ENCODE results near the gene CAPN8.
A peak's percentile ranks its signal among the peaks of the same experiment; 100 is the strongest.

Gene CAPN8

GRCh38 chr1:223702735-223703667 is 37.5 kb upstream of the CAPN8 start:
- DNase-seq = no peak

DNA sequence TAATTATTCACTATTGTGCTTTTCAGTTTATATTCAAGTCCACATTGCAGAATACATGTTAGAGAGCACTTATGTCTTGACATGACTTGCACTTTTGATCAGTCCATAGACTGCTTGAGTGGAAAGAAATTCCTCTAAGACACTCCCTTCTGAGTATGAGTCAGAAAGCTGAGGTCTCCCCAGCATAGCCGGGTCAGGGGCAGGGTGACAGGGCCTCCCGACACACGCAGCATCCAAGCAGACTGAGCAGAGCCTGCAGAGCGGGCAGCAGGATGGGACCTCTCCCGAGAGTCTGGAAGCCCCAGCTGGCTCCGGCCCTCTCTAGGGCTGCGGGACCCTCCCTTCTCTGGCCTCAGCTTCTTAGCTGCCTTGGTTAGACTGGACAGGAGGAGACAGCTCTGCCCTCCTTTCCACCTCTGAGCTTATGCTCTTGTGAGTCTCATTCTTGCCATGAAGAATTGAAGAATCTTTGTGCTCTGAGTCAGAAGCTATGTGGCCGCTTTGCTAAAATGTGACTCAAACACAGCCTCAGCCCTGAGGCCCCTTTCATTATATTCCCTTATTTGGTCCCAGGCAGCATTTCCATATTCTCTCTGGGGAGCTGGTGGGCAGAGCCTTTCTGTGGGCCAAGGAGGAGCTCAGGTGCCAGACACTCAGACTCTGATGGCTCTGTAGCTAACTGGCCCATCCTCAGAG is 35.6 kb upstream of the CAPN8 start:
- DNase-seq = no peak

GRCh38 chr1:223700388-223700918 is 35.0 kb upstream of the CAPN8 start:
- DNase-seq = no peak

DNA sequence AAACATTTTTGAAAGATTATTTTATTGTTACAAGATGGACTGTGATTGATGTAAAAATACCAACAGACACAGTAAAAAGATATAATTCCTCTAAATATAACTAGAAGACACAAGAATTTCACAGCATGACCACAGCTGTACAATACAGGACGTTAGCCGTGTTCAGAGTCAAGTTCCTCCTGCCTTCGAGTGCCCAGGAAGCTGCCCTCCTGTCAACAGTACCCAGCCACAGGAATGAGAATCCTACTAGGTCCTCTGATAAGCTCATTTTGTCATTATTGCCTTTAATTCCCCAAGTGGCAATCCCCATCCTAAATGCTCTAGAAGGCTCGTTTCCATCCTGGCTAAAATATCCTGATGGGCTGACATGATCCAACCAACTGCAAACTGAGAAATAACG is 30.4 kb upstream of the CAPN8 start:
- no peak for DNase-seq

- no peak for DNase-seq
These were observed 29.6 kb upstream of the CAPN8 start for GRCh38 chr1:223695014-223695548.

DNA sequence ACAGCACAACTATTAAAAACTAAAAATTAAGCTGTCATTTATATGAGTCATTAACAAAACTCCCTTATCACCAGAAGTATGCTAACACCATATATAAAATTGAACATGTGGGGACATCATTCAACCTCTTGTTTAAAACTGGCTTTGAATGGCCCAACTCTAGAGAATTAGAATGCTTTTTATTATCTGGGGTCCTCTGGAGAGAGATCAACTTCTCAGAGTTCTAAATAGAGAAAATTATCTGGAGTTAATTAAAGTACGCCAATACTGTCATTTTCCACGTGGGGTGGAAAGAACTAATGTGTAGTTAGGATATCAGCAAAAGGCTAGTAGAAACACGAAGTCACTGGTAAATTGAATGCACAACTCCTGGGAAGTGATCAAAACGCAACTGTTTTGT is 25.6 kb upstream of the CAPN8 start:
- no peak for DNase-seq

- no peak for DNase-seq
These were observed 18.9 kb upstream of the CAPN8 start for GRCh38 chr1:223684488-223684792.

GRCh38 chr1:223683586-223684487 is 18.3 kb upstream of the CAPN8 start:
- peak; percentile 70 for DNase-seq

DNA sequence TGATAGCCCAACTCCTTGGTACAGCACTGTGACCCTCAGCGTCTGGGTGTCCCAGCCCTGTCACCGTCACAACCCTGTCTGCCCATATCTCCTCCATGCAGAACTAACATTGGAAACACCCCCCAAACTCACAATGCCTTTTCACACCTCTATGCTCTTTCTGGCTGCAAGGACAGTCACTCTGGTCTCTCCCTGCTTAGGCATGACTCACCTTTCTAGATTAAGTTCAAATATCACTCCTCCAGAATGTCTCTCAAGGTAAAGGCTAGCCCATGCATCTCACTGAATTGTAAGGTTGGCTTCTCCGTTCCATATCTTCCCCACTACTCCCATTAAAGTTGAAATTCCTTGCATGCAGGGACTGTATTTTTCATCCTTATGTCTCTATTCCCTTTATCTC is 17.0 kb upstream of the CAPN8 start:
- no peak for DNase-seq

GRCh38 chr1:223680188-223680587 is 14.7 kb upstream of the CAPN8 start:
- DNase-seq = no peak

DNA sequence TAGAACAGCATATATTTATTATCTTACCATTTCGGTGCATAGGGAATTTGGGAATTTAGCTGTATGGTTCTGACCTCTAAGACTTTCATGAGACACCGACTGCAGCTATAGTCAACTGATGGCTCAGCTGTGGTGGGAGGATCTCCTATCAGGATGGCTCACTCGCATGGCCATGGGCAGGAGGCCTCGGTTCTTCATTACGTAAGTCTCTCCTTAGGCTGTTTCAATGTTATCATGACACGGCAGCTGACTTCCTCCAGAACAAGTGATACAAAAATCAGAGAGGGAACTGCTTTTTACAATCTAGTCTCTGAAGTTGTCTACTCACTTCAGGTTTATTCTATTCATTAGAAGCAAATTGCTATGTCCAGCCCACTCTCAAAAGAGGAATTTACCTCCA is 13.3 kb upstream of the CAPN8 start:
- DNase-seq = no peak

- DNase-seq = no peak
These were observed 8.8 kb upstream of the CAPN8 start for GRCh38 chr1:223674119-223674890.

DNA sequence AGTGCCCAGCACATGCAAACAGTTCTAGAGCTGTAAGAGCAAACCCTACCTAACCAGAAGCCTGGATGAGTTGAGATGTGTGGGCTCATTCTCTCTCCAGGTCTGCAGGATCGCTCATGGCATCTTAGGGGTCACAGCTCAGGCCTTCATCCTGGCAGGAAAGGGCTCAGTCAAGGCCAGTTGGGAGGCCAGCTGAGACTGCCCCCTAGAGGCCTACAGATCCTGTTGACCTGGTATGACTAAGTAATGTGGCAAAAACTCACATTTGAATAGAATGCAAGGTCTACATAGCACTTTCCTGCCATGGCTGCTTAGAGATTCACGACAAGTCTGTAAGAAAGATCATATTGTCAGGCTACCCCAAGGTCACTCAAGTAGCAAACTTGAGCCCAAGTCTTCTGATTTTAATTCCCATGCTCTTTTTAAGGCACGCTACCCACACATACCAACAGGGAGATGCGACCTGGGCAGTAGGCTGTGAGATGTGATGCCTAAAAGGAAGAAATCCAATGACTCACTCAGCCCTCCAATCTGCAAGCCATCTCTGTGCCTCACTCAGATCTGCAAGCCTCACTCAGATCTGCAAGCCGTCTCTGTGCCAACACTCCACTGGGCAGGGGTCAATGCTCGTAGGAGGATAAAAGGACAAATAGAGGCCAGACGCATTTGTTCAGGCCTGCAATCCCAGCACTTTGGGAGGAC is 5.1 kb upstream of the CAPN8 start:
- no peak for DNase-seq

GRCh38 chr1:223669003-223669795 is 3.7 kb upstream of the CAPN8 start:
- DNase-seq = no peak

DNA sequence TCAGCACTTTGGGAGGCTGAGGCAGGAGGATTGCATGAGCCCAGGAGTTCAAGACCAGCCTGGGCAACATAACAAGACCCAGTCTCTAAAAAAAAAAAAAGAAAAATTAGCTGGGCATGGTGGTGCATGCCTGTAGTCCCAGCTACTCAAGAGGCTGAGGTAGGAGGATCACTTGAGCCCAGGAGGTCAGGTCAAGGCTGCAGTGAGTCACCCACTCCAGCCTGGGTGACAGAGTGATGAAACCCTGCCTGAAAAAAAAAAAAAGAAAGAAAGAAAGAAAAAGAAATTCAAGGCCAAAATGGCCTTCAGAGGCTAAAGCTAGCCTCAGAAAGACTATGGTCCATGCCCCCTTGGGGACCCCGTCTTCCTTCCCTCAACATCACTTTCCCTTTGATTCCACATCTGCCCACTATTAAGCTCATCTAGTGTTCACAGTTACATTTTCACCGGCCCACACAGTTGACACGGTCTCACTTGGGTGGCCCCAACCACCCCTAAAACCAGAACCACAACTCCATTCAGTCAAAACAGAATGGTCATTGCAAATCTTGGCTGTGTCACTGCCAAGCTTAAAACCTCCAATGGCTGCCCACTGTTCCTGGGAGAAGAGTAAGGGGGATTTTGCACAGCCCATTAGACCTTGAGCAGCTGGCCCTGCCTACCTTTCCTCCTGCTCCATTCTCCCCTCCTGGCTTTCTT is 2.1 kb upstream of the CAPN8 start:
- DNase-seq = no peak

GRCh38 chr1:223664106-223664505 is 1.4 kb downstream of the CAPN8 start:
- no peak for DNase-seq

DNA sequence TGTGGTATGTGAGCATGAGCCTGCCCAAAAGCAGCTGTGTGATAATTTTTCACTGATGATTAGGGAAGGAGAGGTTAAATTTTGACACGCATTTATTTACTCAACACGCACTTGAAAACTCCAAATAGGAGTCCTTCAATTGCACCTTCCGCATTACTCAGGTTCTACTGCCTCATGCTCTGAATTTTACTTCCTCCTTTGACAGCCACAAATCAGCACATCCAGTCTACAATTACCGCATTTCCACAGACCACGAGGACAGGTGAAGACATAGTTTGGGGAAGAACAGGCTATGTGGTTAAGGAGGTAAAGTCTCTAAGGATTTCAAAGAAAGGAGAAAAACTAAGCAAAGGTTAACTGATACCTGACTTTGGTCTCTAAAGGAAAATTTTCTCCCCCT is 2.6 kb downstream of the CAPN8 start:
- DNase-seq = no peak

DNA sequence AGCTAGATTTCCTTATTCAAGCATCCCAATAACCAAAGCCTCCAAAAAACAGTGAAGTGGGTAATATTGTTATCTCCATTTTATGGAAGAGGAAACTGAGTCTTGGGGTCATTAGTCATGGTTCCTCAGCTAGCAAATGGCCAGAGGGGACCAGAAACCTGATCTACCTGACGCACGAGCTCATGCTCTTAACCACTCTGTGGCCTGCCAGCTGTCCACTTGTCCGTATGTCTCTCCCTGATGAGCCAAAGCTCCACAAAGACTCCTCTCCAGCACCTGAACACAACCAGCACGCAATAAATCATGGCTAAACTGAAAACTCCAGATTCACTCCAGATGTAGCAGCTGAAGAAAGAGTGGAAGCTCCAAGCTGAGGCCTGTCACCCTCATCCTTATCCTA is 5.8 kb downstream of the CAPN8 start:
- DNase-seq = no peak

- no peak for DNase-seq
These were observed 7.5 kb downstream of the CAPN8 start for GRCh38 chr1:223657978-223658377.

- DNase-seq = no peak
These were observed 11.4 kb downstream of the CAPN8 start for GRCh38 chr1:223654083-223654482.

Measured in NCI-H1436 treated with DMSO at 0.1 percent for 48 hours (cell line).